ELR (cell line): ENCODE measurements around the gene LPO.

ENCODE experiments used
- DNase-seq: peaks from one replicate; pipeline ENCODE4 v3.0.0-alpha.2; 2015; ENCODE audit warnings: low read depth

The LPO gene

GRCh38 chr17:58229384-58229783 lies 9.0 kb upstream of the LPO start:
- no peak for DNase-seq

GRCh38 chr17:58229881-58230280 lies 8.5 kb upstream of the LPO start:
- DNase-seq: no peak

- peak; percentile 31 for DNase-seq
These were observed 6.7 kb upstream of the LPO start for GRCh38 chr17:58231641-58232040.

GRCh38 chr17:58232707-58233156 lies 5.7 kb upstream of the LPO start:
- peak; percentile 95 for DNase-seq

GRCh38 chr17:58233543-58233942 lies 4.8 kb upstream of the LPO start:
- no peak for DNase-seq

GRCh38 chr17:58234512-58234911 lies 3.9 kb upstream of the LPO start:
- no peak for DNase-seq

GRCh38 chr17:58235821-58236220 lies 2.6 kb upstream of the LPO start:
- DNase-seq: no peak

GRCh38 chr17:58236394-58236793 lies 2.0 kb upstream of the LPO start:
- DNase-seq: no peak

- no peak for DNase-seq
These were observed 1.6 kb downstream of the LPO start for GRCh38 chr17:58239987-58240386.

- DNase-seq: no peak
These were observed 3.9 kb downstream of the LPO start for GRCh38 chr17:58242171-58242784.

GRCh38 chr17:58244963-58245362 lies 6.6 kb downstream of the LPO start:
- DNase-seq: no peak

- DNase-seq: peak; percentile 11
These were observed 7.2 kb downstream of the LPO start for GRCh38 chr17:58245428-58246103.

GRCh38 chr17:58246104-58246740 lies 7.8 kb downstream of the LPO start:
- no peak for DNase-seq

GRCh38 chr17:58246781-58247180 lies 8.4 kb downstream of the LPO start:
- no peak for DNase-seq

- DNase-seq: no peak
These were observed 9.4 kb downstream of the LPO start for GRCh38 chr17:58247511-58248363.

GRCh38 chr17:58248955-58249269 lies 10.5 kb downstream of the LPO start:
- DNase-seq: no peak

GRCh38 chr17:58249270-58250133 lies 11.1 kb downstream of the LPO start:
- DNase-seq: peak; percentile 60

GRCh38 chr17:58250344-58251011 lies 12.1 kb downstream of the LPO start:
- no peak for DNase-seq

GRCh38 chr17:58252141-58252540 lies 13.8 kb downstream of the LPO start:
- DNase-seq: no peak

- DNase-seq: no peak
These were observed 14.7 kb downstream of the LPO start for GRCh38 chr17:58253082-58253481.

- no peak for DNase-seq
These were observed 16.4 kb downstream of the LPO start for GRCh38 chr17:58254803-58255202.
